ENCODE results near the gene SNTB2.
"Not testable (repeated sequence)": the region's sequence is repeated elsewhere in the genome, so short reads cannot be mapped to it uniquely, and the experiment has no call there.

Gene SNTB2

GRCh38 chr16:69186642-69187445 lies at the start of gene SNTB2:
TSS of gene SNTB2 (plus strand) at chr16:69187164. CDS start at chr16:69187167, 3 bp downstream.
- DNase-seq (ENCODE audit: low read depth in 2 of 2), result peak; percentile 63 to 64

DNA sequence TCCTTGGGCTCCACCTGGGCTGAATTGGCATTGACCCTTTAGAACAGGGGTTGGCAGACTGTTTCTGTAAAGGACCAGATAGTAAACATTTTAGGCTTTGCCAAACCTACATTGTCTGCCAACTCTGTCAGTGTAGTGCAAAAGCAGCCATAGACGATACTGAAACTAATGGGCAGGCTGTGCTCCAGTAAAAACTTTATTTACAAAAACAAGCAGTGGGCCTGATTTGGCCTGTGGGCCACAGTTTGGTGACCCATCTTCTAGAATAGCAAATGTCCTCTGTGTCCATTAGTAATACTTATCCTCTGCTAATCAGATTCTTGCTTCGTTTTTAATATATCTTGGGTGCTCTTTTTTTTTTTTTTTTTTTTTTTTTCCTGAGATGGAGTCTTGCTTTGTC lies 48.4 kb upstream of the SNTB2 start:
- no peak for DNase-seq (ENCODE audit: low read depth in 2 of 2)

- not testable (repeated sequence) for DNase-seq (ENCODE audit: low read depth in 2 of 2)
Observed at GRCh38 chr16:69139464-69139863, 47.5 kb upstream of the SNTB2 start.

DNA sequence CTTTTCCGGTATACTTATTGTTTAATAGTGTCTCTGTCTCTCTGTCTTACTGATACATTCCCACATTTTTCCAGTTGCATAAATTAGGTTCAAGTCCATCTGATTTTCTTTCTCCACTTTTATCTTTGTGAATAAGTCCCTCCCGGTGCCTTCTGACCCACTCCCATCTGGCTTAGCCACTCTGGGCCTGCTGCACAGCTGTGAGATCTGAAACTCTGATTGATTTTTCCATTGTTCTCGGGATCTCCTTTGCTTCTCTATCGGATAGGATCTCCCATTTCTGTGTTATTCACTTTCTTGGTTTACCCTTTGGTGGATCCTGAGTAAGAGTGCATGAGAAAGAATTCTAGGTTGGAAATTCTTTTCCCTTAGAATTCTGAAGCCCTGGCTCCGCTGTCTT lies 46.0 kb upstream of the SNTB2 start:
- no peak for DNase-seq (ENCODE audit: low read depth in 2 of 2)

DNA sequence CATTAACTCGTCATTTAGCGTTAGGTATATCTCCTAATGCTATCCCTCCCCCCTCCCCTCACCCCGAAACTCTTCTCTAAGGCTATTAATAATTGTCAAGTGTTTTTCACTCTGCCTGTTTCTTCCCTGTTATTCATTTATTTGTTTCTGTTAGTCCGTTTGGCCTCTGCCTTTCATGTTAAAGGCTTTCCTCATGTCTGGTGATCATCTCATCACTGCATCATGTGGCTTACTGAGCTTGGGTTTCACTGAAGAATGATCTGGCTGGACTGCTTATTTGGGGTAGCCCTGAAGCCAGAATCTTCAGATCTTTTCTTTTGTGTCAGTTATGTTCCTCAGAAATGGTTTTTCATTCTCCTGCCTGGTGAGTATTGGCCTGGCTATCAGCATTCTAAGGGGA lies 45.0 kb upstream of the SNTB2 start:
- no peak for DNase-seq (ENCODE audit: low read depth in 2 of 2)

DNA sequence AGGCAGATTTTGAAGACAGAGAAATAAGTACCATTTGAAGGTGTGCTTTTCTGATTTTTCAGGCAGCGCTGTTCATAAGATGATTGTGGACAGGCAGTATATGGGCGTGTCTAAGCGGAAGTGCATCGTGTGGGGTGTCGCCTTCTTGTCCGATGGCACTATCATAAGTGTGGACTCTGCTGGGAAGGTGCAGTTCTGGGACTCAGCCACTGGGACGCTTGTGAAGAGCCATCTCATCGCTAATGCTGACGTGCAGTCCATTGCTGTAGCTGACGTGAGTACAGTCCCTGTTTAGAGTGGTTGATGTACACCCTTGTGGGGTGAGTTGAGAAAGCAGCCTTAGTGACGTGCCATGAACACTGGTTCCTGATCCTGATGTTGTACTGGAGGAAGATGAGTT lies 43.8 kb upstream of the SNTB2 start:
- DNase-seq (ENCODE audit: low read depth in 2 of 2), result no peak

DNA sequence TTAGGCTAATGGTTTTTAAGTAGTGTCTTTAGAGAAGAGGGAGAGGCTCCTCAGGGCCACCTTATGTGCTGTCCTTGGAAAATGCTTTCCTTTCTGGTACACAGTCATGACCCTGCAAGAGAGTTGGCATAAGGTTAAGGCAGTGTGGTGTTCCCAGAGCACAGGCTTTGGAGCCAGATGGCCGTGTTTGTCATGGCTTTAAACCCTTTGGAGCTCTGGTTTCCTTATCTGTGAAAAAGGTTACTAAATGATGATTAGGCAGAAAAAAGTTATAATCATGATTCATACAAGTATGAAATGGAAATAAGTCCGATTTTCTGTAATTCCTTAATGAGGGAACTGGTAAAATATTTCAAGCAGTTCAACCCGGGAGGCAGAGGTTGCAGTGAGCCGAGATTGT lies 41.3 kb upstream of the SNTB2 start:
- no peak for DNase-seq (ENCODE audit: low read depth in 2 of 2)

GRCh38 chr16:69149621-69150020 lies 37.3 kb upstream of the SNTB2 start:
- DNase-seq (ENCODE audit: low read depth in 2 of 2), result not testable (repeated sequence)

GRCh38 chr16:69150146-69150865 lies 36.7 kb upstream of the SNTB2 start:
- DNase-seq (ENCODE audit: low read depth in 2 of 2), result no peak

DNA sequence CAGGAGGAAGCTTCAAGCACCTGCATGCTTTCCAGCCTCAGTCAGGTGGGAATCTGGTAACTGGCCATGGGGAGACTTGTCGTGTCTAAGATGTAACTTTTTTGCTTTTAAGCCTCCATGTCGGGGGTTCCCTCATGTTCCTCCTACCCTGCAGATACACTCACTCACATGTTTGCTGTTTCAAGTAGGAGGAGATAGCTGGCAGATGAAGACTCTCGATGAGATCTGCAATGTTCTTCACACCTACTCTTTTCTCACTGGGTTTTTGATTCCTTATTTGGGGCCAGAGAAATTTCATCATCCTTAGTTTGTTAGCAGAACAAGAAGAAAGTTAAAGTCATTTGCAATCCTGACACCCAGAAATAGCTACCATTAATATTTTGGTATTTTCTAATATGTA lies 29.8 kb upstream of the SNTB2 start:
- DNase-seq (ENCODE audit: low read depth in 2 of 2), result no peak

DNA sequence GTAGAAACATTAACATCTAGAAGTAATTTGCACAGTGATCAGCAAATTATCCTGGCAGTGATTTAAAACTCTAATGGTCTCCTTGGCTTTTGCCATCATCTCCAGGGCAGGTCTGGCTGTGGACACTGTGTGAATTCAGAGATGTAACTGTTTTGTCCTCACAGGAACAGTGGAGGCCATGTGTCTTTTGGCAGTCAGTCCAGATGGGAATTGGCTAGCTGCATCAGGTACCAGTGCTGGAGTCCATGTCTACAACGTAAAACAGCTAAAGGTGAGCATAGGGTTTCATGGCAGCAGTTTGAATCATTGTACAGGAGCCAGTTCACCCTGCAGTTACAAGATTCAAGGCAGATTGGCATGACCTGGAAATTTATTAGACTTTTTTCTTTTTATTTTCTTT lies 26.8 kb upstream of the SNTB2 start:
- no peak for DNase-seq (ENCODE audit: low read depth in 2 of 2)

DNA sequence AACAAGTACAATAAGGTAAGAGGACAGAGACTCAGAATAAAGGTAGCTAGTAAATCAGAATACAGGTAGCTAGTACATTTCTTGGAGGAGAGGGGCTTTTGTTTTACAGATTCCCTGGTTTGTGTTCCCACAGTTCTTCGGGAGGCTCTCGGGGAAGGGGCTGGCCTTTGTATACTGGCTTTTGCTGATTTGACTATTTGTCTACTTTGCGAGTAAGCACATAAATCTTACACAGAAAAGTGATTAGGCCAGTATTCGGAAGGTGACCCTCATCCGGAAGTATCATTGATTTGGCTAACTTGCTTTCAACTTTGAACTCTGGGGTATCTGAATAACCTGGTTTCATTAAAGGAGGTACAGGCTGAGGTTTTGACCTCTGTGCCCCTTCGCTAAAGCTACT lies 21.4 kb upstream of the SNTB2 start:
- DNase-seq (ENCODE audit: low read depth in 2 of 2), result no peak

- DNase-seq (ENCODE audit: low read depth in 2 of 2), result no peak
Observed at GRCh38 chr16:69166221-69166833, 20.6 kb upstream of the SNTB2 start.

- no peak for DNase-seq (ENCODE audit: low read depth in 2 of 2)
Observed at GRCh38 chr16:69166946-69167930, 19.7 kb upstream of the SNTB2 start.

DNA sequence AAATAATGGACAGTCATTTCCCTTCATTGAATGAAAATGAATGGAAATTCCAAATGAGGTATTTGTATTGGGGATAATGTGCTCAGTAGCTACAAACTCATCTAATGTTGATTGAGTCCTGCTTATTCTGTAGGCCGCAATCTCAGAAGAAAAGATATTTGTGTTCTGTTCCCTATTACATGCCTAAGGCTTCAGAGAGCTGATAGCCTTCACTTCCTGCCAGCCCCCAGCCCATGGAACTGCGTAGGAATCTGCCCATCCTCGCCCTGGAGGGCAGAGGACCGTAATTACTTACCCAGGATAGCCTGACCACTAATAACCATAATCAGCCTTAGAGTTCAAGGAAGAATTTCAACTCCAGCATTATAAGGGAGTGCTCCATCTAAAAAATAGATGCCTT lies 17.9 kb upstream of the SNTB2 start:
- no peak for DNase-seq (ENCODE audit: low read depth in 2 of 2)

DNA sequence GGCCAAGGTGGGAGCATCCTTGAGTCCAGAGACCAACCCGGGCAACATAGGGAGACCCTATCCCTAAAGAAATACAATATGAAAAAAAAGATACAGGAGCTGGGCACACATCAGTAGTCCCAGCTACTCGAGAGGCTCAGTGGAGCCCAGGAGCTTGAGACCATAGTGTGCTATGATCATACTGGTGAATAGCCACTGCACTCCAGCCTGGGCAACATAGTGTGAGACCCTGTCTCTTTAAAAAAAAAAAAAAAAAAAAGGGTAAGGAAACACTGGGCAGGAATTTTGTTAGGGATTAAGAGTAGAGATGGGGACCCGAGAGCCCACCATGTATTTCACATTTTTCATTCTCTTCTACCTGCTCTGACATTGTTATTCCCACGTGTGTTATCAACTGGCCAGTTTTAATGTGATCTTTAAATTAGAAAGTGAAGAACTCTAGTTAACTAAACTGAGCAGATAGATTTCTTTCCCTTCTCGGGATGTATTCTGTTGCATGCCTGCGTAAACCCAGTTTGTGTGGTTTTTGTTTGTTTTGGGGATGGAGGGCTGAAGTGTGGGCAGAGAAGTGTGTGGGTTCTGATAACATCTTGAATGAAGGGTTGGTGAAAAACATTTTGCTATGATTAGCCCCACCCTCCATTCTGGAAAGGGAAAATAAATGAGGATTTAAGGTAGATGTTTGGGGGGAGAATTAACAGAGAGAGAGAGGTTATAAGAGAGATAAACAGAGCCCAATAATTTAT lies 17.2 kb upstream of the SNTB2 start:
- DNase-seq (ENCODE audit: low read depth in 2 of 2), result no peak

- DNase-seq (ENCODE audit: low read depth in 2 of 2), result no peak
Observed at GRCh38 chr16:69171325-69172084, 15.5 kb upstream of the SNTB2 start.

- no peak for DNase-seq (ENCODE audit: low read depth in 2 of 2)
Observed at GRCh38 chr16:69176033-69176800, 10.7 kb upstream of the SNTB2 start.

GRCh38 chr16:69179328-69180010 lies 7.5 kb upstream of the SNTB2 start:
- no peak for DNase-seq (ENCODE audit: low read depth in 2 of 2)

Measured in stimulated activated CD8-positive, alpha-beta memory T cell treated with anti-CD3 and anti-CD28 coated beads, Interleukin-7, amount 100 ng/mL, for 1 hour (primary cell).